Activated CD8-positive, alpha-beta T cell treated with anti-CD3 and anti-CD28 coated beads for 36 hours (primary cell): ENCODE measurements around the gene NAALADL2. TPM values are rescaled to one million over a fixed set of nuclear protein-coding genes. Genes with fewer than 3 reads are reported as not detected.

ENCODE experiments used
- ATAC-seq: fragments of 200-7000 bp; cut with Tn5 transposase; one replicate; pipeline ENCODE4 v1.10.0; 2021; ENCODE audit warnings: mild to moderate bottlenecking, moderate library complexity
- CTCF ChIA-PET: fragments of 350-600 bp; sonication (Branson Sonifier 250); formaldehyde crosslinking; loops from one replicate; lab custom pipeline; 2021; ENCODE audit warnings: antibody characterized with exemption; lab: Charles Lee
- POLR2A ChIA-PET: fragments of 350-600 bp; sonication (Branson Sonifier 250); formaldehyde crosslinking; loops from one replicate; lab custom pipeline; 2021; ENCODE audit warnings: antibody characterized with exemption; lab: Charles Lee
- DNase-seq: peaks from one replicate; pipeline ENCODE4 v3.0.0-alpha.2; 2020
- H3K27ac Mint-ChIP-seq: one replicate; pipeline ENCODE4 v1.8.0; 2021; ENCODE audit warnings: mild to moderate bottlenecking, mixed read lengths
- H3K27me3 Mint-ChIP-seq: one replicate; pipeline ENCODE4 v1.8.0; 2021; ENCODE audit warnings: mixed read lengths
- H3K36me3 Mint-ChIP-seq: one replicate; pipeline ENCODE4 v1.8.0; 2021; ENCODE audit warnings: low read depth, mixed read lengths
- H3K4me1 Mint-ChIP-seq: one replicate; pipeline ENCODE4 v1.8.0; 2021; ENCODE audit warnings: low read depth, mixed read lengths
- H3K4me3 Mint-ChIP-seq: one replicate; pipeline ENCODE4 v1.8.0; 2021; ENCODE audit warnings: mild to moderate bottlenecking, moderate library complexity, mixed read lengths
- H3K9me3 Mint-ChIP-seq: one replicate; pipeline ENCODE4 v1.8.0; 2021; ENCODE audit warnings: mixed read lengths
- intact Hi-C: fragments of 100-400 bp; cut with micrococcal nuclease; formaldehyde crosslinking; loops from one replicate; pipeline ENCODE4 v1.10.0; 2022
- total RNA-seq, 2 experiments: library from RNA; stranded (reverse); gene quantifications; one replicate each; pipeline ENCODE4 v1.2.3, GENCODE V29; 2021
- TF ChIP-seq, protein P1 (sequence below): fragments of 200-600 bp; IDR thresholded peaks from one replicate; pipeline ENCODE4 v1.8.0; 2022; ENCODE audit warnings: antibody characterized with exemption, mild to moderate bottlenecking

NAALADL2 gene
- total RNA-seq, 2 experiments from 2014 or later = 0.60 TPM; not detected in 1

DNA sequence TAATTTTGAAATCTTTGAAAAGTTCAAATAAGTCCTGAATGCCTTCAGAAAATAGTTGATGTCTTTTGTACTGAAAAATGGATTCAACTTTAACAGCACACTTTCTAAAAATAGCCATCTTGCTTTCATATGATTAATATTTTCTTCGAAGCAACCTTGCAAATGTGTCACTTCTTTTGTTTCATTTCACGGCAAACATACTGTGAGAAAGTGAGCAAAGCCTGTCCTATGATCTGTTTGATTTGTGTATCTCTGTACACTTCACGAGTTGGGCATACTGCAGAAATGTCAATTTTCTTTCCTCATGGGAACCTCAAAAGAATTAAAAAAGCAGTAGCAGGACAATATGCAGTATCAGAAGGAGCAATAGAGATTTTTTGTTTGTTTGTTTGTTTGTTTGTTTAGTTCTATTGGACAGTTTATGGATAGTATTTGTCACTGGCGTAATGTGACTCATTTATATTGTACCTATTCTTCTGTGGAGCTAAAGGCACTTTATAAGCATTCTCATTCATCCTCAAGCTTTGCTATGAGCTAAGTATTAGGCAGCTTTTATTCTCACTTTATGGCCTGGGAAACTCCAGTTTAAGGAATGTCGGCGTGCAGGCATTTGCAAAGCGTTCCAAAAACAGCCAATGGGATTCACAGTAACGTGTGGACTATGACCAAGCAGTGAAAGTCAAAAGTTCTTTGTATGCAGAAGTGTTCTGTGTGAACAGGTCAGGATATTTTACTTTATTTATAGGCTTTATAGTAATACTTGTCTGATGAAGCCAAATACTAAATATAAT lies 572.0 kb downstream of the NAALADL2 start:
- CTCF ChIA-PET = no interaction called here
- Mint-ChIP-seq H3K36me3 (no peaks in the 10 kb centered on the region), H3K4me3 (no peak overlapping the region), H3K27ac (no peak overlapping the region), H3K27me3 (no peaks in the 10 kb centered on the region), H3K9me3 (no peaks in the 10 kb centered on the region), H3K4me1 (no peaks in the 10 kb centered on the region)
- TF ChIP-seq, protein P1, sequence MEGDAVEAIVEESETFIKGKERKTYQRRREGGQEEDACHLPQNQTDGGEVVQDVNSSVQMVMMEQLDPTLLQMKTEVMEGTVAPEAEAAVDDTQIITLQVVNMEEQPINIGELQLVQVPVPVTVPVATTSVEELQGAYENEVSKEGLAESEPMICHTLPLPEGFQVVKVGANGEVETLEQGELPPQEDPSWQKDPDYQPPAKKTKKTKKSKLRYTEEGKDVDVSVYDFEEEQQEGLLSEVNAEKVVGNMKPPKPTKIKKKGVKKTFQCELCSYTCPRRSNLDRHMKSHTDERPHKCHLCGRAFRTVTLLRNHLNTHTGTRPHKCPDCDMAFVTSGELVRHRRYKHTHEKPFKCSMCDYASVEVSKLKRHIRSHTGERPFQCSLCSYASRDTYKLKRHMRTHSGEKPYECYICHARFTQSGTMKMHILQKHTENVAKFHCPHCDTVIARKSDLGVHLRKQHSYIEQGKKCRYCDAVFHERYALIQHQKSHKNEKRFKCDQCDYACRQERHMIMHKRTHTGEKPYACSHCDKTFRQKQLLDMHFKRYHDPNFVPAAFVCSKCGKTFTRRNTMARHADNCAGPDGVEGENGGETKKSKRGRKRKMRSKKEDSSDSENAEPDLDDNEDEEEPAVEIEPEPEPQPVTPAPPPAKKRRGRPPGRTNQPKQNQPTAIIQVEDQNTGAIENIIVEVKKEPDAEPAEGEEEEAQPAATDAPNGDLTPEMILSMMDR = no peak
- DNase-seq (no peak), ATAC-seq (no peak)
- POLR2A ChIA-PET = no interaction called here
- intact Hi-C loops = no loop called here

DNA sequence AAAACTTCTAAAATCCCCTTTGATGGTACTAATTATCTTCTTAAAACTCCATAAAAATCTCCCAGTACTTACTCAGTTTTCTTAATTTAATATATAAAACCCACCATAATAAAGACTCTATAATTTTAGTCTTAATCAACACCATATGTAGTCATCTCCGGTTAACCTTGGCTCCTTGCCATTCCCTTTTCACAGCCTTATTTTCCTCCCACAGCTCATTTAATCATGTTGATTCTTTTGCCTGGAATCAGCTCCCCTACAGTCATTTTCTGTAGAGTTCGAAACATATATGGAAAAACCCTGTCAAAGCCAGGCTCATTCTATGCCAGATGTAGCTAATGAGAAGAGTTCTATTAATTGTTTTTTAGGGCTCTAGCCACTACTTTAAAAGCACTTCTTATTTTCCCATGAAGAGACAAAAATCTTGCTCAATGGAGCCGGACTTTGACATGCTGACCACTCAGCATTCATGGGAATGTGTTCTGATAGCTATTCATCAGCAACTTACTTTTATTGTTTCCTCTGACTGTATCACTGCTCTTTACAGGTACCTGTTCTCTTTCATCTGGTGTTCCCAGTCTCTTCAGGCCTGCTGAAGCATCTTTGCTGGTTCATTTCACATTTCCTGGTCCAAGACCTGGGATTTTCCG lies 573.4 kb downstream of the NAALADL2 start:
- Mint-ChIP-seq H3K9me3 (no peaks in the 10 kb centered on the region), H3K4me3 (no peak overlapping the region), H3K36me3 (no peaks in the 10 kb centered on the region), H3K4me1 (no peaks in the 10 kb centered on the region), H3K27me3 (no peaks in the 10 kb centered on the region), H3K27ac (no peak overlapping the region)
- DNase-seq = no peak
- ChIA-PET POLR2A (interaction anchor here (0.7 kb wide), 1 partner anchor 11 kb away, joined by 3 read pairs; no protein-coding TSS in a partner anchor), CTCF (no interaction called here)
- TF ChIP-seq, protein P1 = no peak
- intact Hi-C loops = no loop called here
- ATAC-seq = no peak

DNA sequence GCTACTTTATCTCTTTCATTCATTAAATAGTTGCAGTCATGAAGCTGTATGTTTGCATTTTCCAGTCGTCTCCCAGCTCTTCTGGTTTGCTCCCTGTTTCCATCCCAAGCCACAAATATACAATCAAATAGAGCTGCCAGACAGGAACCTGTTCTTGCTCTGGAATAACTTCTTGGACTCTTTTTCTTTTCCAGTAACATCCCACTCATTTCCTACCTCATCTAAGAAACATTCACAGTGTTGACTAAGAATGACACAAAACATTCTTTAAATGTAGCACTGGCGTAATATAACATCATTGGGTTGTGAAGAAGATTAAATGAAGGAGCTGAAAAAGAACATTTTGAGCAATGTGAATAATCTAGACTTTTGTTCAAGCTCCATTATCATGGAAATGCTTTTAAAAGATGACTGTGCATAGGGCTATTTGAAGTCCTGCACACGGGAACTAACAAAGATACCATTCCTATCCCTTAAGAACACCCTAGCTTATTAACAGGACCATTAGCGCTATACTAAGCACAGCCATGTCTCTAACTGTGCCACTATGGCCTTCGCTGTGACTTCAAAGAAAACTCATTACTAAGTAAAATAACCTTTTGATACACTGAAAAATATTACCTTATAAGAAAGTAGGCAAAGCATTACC lies 574.0 kb downstream of the NAALADL2 start:
- no peaks in the 10 kb centered on the region for H3K36me3 Mint-ChIP-seq
- TF ChIP-seq, protein P1 = no peak
- ChIA-PET CTCF (no interaction called here), POLR2A (interaction anchor here (0.7 kb wide), 1 partner anchor 10 kb away, joined by 3 read pairs; no protein-coding TSS in a partner anchor)
- DNase-seq = no peak
- H3K27me3 Mint-ChIP-seq = no peaks in the 10 kb centered on the region
- H3K4me1 Mint-ChIP-seq = no peaks in the 10 kb centered on the region
- H3K9me3 Mint-ChIP-seq = no peaks in the 10 kb centered on the region
- no peak overlapping the region for H3K27ac Mint-ChIP-seq
- intact Hi-C loops = no loop called here
- H3K4me3 Mint-ChIP-seq = no peak overlapping the region
- no peak for ATAC-seq

DNA sequence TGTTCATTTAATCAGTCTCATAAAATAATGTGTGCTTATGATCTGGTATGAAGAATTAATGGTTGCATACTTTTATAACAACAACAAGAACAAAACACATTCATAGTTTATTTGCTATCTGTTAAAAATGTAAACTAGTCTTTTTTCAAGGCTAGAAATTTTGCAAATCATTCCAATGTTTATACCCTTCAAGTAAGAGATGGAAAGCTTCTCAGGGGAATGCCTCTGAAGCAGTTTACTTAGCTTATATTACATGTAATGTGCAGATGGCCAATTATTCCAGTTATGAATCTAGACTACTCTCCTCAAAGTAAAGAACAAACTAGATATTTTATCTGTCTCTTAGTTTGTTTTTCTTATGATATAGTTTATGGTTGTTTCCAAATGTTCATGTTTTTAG lies 575.4 kb downstream of the NAALADL2 start:
- H3K9me3 Mint-ChIP-seq = peaks cover 2% of the 10 kb centered on the region
- TF ChIP-seq, protein P1 = no peak
- ChIA-PET CTCF (no interaction called here), POLR2A (no interaction called here)
- no peaks in the 10 kb centered on the region for H3K4me1 Mint-ChIP-seq
- H3K36me3 Mint-ChIP-seq = no peaks in the 10 kb centered on the region
- ATAC-seq = no peak
- H3K27me3 Mint-ChIP-seq = no peaks in the 10 kb centered on the region
- intact Hi-C loops = no loop called here
- H3K27ac Mint-ChIP-seq = no peak overlapping the region
- no peak overlapping the region for H3K4me3 Mint-ChIP-seq
- DNase-seq = no peak
